GM21576 (cell line): Measurements from ENCODE around the gene FHOD3.

Source experiments
- ATAC-seq: cut with Tn5 transposase; IDR thresholded peaks from one replicate; pipeline ENCODE4 v1.9.1; 2021; ENCODE audit warnings: mild to moderate bottlenecking, moderate library complexity; ENCODE audit not compliant: unreplicated experiment

The FHOD3 gene

GRCh38 chr18:36465276-36465675, 167.8 kb downstream of the FHOD3 start:
- ATAC-seq = no peak

GRCh38 chr18:36465970-36466369, 168.5 kb downstream of the FHOD3 start:
- no peak for ATAC-seq

- no peak for ATAC-seq
These were observed 170.1 kb downstream of the FHOD3 start for GRCh38 chr18:36467614-36468013.

GRCh38 chr18:36468161-36468560, 170.6 kb downstream of the FHOD3 start:
- ATAC-seq = no peak

DNA sequence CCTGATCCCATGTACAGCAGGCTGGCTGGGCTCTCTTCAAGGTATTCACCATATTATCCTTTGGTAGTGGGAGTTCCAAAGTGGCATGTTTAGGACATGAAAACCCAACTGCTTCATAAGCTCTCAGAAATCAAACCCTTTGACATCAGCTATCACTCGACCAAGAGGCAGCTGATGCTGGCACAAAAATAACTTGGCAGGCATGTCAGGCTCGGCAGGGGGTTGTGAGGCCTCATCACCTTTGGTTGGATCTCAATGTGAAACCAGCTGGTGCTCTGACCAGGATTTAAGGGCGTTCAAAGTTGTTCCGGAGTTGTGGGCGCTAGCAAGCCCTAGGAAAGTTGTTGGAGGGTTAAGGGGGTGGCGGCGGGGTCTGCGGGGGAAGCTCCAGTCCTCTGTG, 171.9 kb downstream of the FHOD3 start:
- ATAC-seq = no peak

DNA sequence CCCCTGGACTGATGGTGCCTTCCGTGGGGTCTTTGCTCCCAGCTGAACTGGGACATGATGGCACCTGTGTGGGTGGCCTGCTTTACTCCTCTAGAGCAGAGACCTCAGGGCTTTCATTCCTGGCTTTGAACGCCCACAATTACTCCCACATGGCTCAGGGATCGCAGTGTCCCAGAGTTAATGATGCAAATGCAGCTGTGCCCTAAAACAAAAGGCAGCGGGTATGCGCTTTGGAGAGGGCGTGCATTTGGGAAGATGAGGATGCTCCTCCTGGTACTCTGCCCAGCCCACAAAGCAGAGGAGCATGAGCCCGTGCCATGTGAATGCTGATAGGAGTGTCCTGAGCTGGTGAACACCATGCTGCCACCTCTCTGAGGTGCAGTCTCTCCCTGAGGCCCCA, 173.4 kb downstream of the FHOD3 start:
- no peak for ATAC-seq

DNA sequence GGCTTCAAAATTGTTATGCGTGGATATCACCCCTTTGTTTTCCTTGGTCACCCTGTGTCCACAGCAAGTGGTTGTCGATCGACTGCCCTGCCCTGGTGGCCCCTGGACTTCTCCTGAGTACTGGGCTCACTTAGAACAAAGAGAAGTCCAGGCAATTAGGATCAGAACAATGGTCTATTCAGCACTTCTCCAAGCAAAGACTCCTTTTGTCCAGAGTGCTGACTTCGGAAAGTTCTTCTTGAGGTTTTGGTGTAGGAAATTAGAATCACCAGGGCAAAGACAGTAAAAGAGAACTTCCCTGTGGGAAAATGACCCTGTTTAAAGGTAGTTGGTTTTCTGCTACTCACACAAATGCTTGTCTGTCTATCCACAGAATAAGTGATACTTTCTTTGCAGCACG, 173.9 kb downstream of the FHOD3 start:
- no peak for ATAC-seq

DNA sequence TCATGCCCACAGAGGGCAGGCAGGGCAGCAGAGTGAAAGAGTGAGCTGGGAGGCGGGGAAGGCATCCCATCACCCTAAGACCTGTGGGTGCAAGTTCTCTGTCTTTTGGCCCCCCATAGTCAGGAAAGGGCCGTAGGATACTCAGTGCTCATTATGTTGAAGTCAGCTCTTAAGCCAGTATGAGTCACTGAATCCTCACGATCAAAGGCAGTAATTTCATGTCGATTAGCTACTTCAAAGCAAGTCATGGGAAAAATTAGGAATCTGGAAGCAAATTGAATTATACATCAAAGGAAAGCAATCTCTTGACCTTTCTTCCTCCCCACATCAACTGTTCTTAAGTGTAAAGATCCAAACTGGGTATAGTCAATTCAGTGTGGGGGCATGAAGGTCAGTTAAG, 178.9 kb downstream of the FHOD3 start:
- ATAC-seq = no peak

GRCh38 chr18:36477776-36478175, 180.3 kb downstream of the FHOD3 start:
- ATAC-seq = no peak

GRCh38 chr18:36481201-36481657, 183.7 kb downstream of the FHOD3 start:
- no peak for ATAC-seq

DNA sequence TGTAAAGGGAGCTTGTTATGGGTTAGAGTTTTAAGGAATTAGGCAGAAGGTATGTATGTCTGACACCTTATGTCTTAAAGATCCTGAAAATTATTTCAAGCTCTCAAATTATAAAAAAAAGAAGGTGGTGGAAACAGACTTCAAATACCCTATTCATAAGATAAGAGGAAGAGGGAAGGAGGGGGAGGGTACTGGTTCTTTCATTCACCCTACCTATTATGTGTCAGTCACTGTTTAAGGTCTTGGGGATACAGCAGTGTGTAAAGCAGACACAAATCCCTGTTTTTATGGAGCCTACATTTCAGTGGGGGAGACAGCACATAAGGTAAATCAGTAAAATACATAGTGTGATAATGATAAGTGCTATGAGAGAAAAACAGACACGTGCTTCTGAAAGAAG, 184.4 kb downstream of the FHOD3 start:
- no peak for ATAC-seq

GRCh38 chr18:36484591-36484990, 187.1 kb downstream of the FHOD3 start:
- no peak for ATAC-seq

- ATAC-seq = no peak
These were observed 188.3 kb downstream of the FHOD3 start for GRCh38 chr18:36485772-36486171.

GRCh38 chr18:36488131-36488530, 190.6 kb downstream of the FHOD3 start:
- ATAC-seq = no peak

- no peak for ATAC-seq
These were observed 193.4 kb downstream of the FHOD3 start for GRCh38 chr18:36490897-36491296.

DNA sequence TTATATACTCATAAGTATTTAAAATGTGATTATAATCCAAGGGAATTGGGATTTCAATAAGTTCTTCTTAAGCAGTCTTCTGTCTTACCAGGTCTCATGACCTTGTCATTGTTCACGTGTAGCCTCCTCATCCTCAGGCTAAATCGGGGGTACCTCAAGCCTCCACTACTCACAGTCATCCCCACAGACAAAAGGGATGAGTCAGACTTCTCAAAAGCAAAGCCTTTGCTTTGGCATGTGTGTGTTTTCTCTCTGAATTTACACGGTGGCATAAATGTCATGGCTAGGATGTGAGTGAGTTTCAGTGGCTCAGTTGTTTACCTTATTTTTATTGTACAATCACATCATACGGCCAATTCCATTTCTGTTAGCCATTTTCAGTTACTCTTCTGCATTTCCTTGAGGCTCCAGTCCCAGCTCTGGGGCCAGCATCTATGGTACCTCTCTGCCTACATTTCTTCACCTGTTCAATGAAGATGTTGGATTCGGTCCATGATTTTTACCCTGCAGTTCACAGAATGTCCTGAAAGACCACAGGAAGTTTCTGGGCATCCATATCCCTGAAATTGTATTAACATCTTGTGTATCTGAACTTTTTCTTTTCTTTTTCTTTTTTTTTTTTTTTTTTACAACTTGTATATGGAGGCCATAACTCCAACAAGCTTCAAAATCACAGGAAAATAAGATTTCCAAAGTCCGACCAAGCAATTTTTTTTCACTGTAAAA, 195.3 kb downstream of the FHOD3 start:
- ATAC-seq = no peak

GRCh38 chr18:36493349-36494159, 196.0 kb downstream of the FHOD3 start:
- ATAC-seq = no peak

- ATAC-seq = no peak
These were observed 196.6 kb downstream of the FHOD3 start for GRCh38 chr18:36494160-36494437.

DNA sequence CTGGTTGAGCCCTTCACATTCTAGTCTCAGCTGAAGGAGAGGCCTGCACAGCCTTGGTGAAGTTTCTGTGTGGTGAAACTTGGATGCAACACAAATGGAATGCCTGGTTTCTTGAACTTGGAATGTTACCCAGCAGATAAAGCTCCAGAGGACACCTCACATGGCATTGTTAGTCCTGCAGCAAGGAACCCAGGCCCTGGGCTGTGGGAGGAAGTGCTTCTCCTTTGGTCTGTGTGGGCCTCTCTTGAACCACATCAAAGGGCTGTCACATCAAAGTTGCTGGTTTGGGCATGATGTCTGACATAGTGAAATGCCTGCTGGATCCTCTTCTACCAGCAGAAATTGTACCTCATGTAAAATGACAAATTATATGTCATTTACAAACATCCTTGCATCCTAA, 198.5 kb downstream of the FHOD3 start:
- ATAC-seq = no peak

GRCh38 chr18:36499938-36500337, 202.4 kb downstream of the FHOD3 start:
- ATAC-seq = peak; percentile 84

GRCh38 chr18:36501100-36501499, 203.6 kb downstream of the FHOD3 start:
- no peak for ATAC-seq

DNA sequence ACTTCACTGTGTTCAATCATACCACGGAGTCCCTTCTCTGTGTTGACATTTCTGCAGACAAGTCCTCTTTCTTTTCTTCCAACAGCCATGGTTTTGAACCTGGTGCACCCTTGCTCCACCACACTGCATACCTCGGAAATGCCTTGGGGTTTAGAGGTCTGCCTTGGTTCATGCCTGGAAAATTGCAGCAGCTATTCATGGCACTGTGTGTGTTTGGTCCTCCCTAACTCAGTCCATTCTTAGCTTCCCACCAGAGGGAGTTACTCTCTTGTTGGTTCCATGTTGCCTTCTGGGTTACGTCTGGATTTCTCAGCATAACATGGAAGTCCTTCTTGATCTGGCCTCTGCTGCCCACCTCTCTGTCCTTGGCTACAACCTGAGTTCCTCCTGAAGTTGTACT, 206.0 kb downstream of the FHOD3 start:
- ATAC-seq = no peak

DNA sequence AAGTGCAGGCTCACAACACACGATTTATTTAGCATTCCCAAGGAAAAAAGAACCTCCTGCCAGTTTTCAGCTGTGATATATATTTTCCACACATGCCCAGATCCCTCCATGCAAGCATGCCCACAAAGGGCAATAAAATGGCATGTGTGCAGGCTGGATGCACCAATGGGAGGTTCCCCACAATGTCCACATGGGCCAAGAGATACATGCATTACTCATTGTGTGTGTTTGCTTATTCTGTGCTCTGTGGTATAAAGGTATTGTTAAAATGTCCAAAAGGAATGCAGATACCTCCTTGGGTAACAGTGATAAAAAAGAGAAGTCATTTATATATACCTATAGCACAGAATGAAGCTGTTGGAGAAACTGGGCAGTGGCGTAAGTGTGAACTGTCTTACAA, 207.4 kb downstream of the FHOD3 start:
- ATAC-seq = no peak
